Tibial nerve (tissue), 4 donors: Measurements from ENCODE around the gene CGAS. TPM values are rescaled to one million over a fixed set of nuclear protein-coding genes. Genes with fewer than 3 reads are reported as not detected.

Source experiments
- DNase-seq, 2 donors: peaks; one replicate each; pipeline ENCODE4 v3.0.0-alpha.2; 2019; ENCODE audit warnings: low spot score in 2 of 2
- H3K27ac ChIP-seq, 4 donors: fragments of 200-600 bp; sonication (generic) in 3 of 4; one replicate each; pipeline ENCODE4 v1.5.1; 2017 to 2019; ENCODE audit warnings: mild to moderate bottlenecking in 1 of 4
- H3K27me3 ChIP-seq, 2 donors: fragments of 200-600 bp; sonication (generic) in 1 of 2; one replicate each; pipeline versions ENCODE4 v1.5.1 to v1.6.0; 2017 to 2019
- H3K36me3 ChIP-seq, 3 donors: fragments of 200-600 bp; sonication (generic); one replicate each; pipeline ENCODE4 v1.5.1; 2018 to 2019
- H3K4me1 ChIP-seq, 4 donors: fragments of 200-600 bp; sonication (generic) in 3 of 4; one replicate each; pipeline ENCODE4 v1.5.1; 2017 to 2019
- H3K4me3 ChIP-seq, 4 donors: fragments of 200-600 bp; sonication (generic) in 3 of 4; one replicate each; pipeline ENCODE4 v1.5.1; 2017 to 2019; ENCODE audit warnings: mild to moderate bottlenecking in 1 of 4, moderate library complexity in 1 of 4
- H3K9me3 ChIP-seq, 4 donors: fragments of 200-600 bp; sonication (generic) in 3 of 4; one replicate each; pipeline ENCODE4 v1.5.1; 2017 to 2019
- CTCF ChIP-seq, 5 experiments: fragments of 200-600 bp in 3 of 5; fragments of 450-650 bp in 2 of 5; sonication (generic) in 3 of 5; IDR thresholded peaks; one replicate each; pipeline ENCODE4 v1.5.1; 2016 to 2019; ENCODE audit warnings: antibody characterized with exemption in 5 of 5, mild to moderate bottlenecking in 3 of 5, moderate library complexity in 2 of 5
- EP300 ChIP-seq, 2 donors: sonication (generic); formaldehyde crosslinking; IDR thresholded peaks; one replicate each; pipeline ENCODE4 v1.6.1; 2017; ENCODE audit warnings: antibody characterized with exemption in 2 of 2, mild to moderate bottlenecking in 1 of 2
- POLR2A ChIP-seq, 2 donors: fragments of 450-650 bp; IDR thresholded peaks; one replicate each; pipeline ENCODE4 v1.6.1; 2017; ENCODE audit warnings: antibody characterized with exemption in 2 of 2, mild to moderate bottlenecking in 2 of 2, moderate library complexity in 2 of 2
- WGBS, 2 donors: methylation state at CpG; one replicate each; pipeline ENCODE4 v1.1.5; 2018; 5-methylcytosine and 5-hydroxymethylcytosine counted together
- small RNA-seq: library from RNA; depleted of rRNA; stranded (forward); fragments of <200 nt; gene quantifications from one replicate; pipeline ENCODE3, GENCODE V24; 2016
- total RNA-seq, 4 donors: library from RNA; depleted of rRNA; stranded (reverse); fragments of >200 nt; gene quantifications; one replicate each; pipeline ENCODE4 v1.1.0, GENCODE V29; 2016

The CGAS gene
- total RNA-seq, 4 donors from 2014 or later, result 5.9 to 9.8 (median 7.1) TPM

- Histone ChIP-seq H3K4me3 (no peak overlapping the region), H3K27me3 (no peaks in the 10 kb centered on the region), H3K4me1 (no peaks in the 10 kb centered on the region), H3K9me3 (peaks cover 0 to 26% (median 0%) of the 10 kb centered on the region in 4 donors), H3K36me3 (no peaks in the 10 kb centered on the region), H3K27ac (no peak overlapping the region)
- 78 to 86% methylated on average over 1 of the region's 1 CpG for WGBS, 2 donors
- no peak for DNase-seq
- TF ChIP-seq POLR2A (IDR thresholded peaks at IDR 0.05) (no peak), CTCF (IDR thresholded peaks at IDR 0.05) (no peak), EP300 (IDR thresholded peaks at IDR 0.05) (no peak)
These were observed 76.9 kb downstream of the CGAS start for GRCh38 chr6:73375216-73375615.

Small RNA genes lying within 50 kb of the gene (small RNA-seq; reads per million reads assigned to genes)
- gene RN7SL827P, result not detected
- not detected for gene RNU6-975P

Other genes with a start within 250 kb of the CGAS start
- gene KHDC1L, start 226.8 kb downstream of the CGAS start, total RNA-seq, result under 1 TPM in 1 of 4 donors, not detected in 3; 0.84 TPM
- gene KHDC1, start 189.1 kb downstream of the CGAS start, total RNA-seq, result 1 to 10 TPM in 1 of 4 donors, under 1 TPM in 3; 0.42 to 7.4 (median 0.74) TPM
- gene DPPA5, start 98.0 kb downstream of the CGAS start, total RNA-seq, result not detected
- not detected for gene KHDC3L, start 89.6 kb downstream of the CGAS start, total RNA-seq
- not detected for gene OOEP, start 82.4 kb downstream of the CGAS start, total RNA-seq
- gene DDX43, start 57.5 kb downstream of the CGAS start, total RNA-seq, result 10 to 100 TPM in 1 of 4 donors, 1 to 10 TPM in 3; 1.3 to 12.0 (median 2.5) TPM
- 10 to 100 TPM; 31.0 to 42.8 (median 37.9) TPM for gene MTO1, start 9.4 kb upstream of the CGAS start, total RNA-seq
- 1,000 to 10,000 TPM; 7,087 to 8,344 (median 7,781) TPM for gene EEF1A1, start 68.7 kb upstream of the CGAS start, total RNA-seq
- 10 to 100 TPM; 11.9 to 21.9 (median 16.8) TPM for gene SLC17A5, start 201.7 kb upstream of the CGAS start, total RNA-seq
- 10 to 100 TPM in 3 of 4 donors, 1 to 10 TPM in 1; 7.8 to 19.0 (median 12.7) TPM for gene CD109, start 243.9 kb upstream of the CGAS start, total RNA-seq